HG03442 (cell line): Measurements from ENCODE around the gene CDHR2.

Experiments used
- ATAC-seq: cut with Tn5 transposase; IDR thresholded peaks from one replicate; pipeline ENCODE4 v1.9.1; 2021; ENCODE audit warnings: mild to moderate bottlenecking, moderate library complexity; ENCODE audit not compliant: unreplicated experiment

Gene CDHR2, protein sequence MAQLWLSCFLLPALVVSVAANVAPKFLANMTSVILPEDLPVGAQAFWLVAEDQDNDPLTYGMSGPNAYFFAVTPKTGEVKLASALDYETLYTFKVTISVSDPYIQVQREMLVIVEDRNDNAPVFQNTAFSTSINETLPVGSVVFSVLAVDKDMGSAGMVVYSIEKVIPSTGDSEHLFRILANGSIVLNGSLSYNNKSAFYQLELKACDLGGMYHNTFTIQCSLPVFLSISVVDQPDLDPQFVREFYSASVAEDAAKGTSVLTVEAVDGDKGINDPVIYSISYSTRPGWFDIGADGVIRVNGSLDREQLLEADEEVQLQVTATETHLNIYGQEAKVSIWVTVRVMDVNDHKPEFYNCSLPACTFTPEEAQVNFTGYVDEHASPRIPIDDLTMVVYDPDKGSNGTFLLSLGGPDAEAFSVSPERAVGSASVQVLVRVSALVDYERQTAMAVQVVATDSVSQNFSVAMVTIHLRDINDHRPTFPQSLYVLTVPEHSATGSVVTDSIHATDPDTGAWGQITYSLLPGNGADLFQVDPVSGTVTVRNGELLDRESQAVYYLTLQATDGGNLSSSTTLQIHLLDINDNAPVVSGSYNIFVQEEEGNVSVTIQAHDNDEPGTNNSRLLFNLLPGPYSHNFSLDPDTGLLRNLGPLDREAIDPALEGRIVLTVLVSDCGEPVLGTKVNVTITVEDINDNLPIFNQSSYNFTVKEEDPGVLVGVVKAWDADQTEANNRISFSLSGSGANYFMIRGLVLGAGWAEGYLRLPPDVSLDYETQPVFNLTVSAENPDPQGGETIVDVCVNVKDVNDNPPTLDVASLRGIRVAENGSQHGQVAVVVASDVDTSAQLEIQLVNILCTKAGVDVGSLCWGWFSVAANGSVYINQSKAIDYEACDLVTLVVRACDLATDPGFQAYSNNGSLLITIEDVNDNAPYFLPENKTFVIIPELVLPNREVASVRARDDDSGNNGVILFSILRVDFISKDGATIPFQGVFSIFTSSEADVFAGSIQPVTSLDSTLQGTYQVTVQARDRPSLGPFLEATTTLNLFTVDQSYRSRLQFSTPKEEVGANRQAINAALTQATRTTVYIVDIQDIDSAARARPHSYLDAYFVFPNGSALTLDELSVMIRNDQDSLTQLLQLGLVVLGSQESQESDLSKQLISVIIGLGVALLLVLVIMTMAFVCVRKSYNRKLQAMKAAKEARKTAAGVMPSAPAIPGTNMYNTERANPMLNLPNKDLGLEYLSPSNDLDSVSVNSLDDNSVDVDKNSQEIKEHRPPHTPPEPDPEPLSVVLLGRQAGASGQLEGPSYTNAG (N-terminal part only)

DNA sequence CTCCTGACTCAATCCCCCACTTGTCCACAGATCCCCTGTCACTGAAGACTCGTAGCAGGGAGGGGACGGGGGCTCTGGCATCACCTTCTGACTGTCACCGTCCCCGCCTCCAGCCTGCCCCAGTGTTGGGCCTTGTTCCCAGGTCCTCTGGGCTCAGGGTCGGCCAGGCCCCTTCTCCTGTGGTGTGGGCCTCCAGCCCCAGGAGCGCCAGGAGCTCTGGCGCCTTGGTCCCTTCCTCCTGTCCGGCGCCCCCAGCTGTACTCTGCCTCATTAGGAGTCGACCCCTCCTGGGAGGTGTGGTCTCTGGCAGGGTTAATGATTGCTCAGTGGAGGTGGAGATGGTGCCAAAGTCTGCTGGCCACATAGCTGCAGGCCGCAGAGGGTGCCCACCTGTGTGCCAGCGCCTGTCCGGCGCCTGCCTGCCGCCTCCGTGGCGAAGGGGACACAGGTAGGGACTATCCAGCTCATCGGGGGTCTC, at the start of gene CDHR2:
TSS of gene CDHR2 (plus strand) at position 376 of the 478 bp plus-strand sequence. CDS start 16,011 bp downstream, outside the sequence.
- ATAC-seq = no peak

DNA sequence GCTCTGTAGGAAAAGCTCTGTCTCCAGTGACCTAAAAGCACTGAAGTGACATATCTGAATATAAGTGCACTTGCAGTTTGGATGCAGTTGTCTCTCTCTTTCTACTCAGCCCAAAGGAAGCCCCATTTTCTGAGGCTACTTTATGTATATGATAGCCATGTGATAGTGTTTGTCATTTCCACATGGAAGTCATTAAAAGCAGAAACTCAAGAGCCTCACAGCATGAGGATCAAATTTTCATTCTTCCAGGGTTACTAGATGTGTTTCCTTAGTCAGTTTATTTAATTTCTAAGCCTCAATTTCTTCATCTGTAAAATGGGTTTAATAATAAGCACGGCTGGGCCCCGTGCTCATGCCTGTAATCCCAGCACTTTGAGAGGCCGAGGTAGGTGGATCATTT, 48.6 kb upstream of the CDHR2 start:
- no peak for ATAC-seq

DNA sequence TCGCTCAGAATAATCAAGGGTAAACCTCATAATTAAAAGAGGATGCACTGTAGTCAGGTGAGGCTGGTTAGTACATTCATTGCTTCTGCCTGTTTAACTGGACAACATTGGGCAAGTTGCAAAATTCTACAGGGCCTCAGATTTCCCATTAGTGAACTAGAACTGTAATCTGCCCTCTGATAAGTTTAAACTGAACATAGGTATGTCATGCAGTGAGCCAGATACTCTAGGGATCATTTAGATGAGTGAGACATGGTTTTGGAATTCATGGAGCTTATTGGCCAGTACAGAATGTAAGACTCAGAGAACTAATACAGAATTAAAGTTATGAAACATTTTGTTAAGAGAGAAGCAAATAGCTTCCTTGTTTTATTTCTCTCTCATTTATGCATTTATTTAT, 47.8 kb upstream of the CDHR2 start:
- no peak for ATAC-seq

DNA sequence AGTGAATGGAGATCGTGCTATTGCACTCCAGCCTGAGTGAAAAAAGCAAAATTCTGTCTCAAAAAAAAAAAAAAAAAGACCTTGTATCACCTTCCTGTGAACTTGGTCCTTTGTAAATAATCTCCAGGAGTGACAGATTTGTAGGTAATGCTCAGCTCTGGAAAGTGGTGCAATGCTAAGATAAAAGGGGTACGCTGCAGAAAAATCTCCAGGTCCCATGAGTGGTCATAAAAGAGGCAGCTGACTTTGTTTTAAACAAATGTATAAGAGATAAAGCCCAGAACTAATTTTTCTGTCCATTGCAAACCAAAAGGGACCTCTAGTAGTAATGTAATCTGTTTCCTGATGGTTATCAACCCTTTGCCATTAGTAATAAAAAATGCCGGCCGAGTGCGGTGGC, 45.6 kb upstream of the CDHR2 start:
- ATAC-seq = no peak

DNA sequence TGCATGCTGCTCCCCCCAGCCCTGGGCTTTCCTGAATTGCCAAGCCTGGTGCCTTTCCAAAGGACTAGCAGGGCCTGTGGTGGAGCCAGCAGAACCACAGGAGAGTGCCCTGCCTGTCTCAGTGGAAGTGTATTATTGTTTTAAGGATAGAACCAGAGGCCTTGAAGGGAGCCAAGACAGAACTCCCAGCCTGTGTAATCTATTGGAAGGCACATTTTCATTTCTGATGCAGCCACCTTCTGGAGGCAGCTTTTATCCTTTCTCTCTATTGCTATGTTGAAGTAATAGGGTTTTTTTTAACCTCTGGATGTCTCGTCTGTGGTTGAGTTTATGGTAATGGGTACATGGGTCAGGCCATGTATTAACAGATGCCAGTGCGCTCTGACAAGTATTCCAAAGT, 41.2 kb upstream of the CDHR2 start:
- no peak for ATAC-seq

DNA sequence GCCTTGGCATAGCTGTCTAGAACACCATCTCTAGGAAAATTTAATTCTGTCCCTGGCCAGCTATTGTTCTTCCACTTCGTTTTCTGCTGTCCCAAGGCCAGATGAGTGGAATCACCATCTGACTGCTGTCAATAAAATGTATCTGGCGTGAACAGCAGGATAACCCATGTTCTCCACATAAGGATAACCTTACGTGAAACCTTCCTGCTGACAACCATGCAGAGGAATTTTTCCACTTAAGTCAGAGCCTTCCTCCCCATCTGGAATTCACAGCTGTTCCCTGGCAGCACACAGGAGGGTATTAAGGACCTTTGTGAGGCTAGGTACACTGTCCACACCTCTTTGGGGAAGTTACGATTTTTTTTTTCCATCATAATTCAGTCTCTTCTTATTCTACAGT, 40.5 kb upstream of the CDHR2 start:
- ATAC-seq = no peak

DNA sequence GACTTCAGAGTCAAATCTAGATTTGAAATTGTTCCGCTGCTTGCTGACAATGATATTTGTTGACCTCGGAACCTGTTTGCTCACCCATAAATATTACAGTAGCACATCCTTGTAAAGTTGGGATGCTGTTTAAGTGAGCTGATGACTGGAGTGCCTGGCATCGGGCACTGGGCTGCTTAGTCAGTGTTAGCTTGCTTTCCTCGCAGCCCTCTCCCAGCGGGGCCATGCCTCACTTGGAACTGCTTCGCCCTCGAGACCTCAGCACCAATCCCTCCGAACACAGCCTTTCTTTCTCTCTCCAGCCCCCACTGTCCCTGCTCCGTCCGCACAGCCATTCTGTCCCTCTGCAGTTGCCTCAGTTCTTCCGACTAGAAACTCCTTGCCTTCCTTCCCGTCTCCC, 35.4 kb upstream of the CDHR2 start:
- no peak for ATAC-seq

DNA sequence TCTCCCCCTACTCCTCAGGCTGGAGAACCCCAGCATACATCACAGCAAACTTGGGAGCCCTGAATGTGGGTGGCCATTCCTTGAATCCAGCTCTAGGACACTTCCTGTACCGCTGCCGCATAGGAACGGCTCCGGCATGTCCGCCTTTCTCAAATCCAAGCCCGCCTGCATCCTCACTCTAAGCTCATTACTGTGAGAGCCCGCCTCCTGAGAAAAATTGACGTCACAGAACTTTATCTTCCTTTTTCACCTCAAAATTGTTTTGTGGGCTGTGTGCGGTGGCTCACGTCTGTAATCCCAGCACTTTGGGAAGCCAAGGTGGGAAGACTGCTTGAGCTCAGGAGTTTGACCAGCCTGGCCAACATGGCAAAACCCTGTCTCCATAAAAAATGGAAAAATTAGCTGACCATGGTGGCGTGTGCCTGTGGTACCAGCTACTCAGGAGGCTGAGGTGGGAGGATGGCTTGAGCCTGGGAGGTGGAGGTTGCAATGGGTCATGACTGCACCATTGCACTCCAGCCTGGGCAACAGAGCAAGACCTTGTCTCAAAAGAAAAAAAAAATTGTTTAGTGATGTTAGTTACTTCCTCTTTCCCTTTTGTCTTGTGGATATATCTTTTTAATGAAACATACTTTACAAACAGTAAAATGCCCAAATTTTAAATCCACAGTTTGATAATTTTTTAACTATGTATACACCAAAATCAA, 34.7 kb upstream of the CDHR2 start:
- no peak for ATAC-seq

DNA sequence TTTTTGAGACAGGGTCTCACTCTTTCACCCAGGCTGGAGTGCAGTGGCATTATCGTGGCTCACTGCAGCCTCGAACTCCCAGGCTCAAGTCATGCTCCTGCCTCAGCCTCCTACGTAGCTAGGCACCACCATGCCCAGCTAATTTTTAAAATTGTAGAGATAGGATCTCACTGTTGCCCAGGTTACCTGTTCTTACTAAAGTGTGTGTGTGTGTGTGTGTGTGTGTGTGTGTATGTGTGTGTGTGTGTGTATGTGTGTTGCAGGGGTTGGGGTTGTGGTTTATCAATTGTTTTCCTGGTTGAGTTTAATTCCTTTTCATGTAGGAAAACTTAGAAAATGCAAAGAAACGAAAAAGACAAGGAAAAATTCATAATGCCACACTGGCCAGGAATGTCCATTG, 33.7 kb upstream of the CDHR2 start:
- ATAC-seq = no peak

DNA sequence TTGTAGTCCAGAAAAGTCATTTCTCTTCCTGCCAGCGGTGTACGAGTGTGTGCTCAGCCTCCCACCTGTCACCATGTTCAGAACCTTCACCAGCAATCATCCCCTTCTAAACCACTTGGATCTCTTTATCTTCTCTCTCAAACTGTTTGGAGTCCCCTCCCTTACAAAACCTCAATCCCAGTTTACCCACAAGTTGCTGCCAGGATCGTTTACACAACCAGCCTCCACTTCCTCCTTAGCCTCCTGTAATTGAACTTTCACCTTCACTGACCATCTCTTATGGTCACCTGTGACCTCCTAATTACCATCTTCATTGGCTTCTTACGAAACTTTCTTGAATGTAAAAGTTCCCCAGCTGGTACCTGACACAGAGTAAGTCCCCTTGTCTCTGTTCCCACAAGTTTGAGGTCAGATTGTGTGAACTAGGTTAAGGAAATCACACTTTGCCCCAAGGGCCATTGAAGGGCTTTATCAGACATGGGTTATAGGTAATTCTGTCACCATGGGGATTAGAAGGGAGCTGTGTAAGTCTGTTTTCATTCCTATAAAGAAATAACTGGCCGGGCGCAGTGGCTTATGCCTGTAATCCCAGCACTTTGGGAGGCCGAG, 32.0 kb upstream of the CDHR2 start:
- no peak for ATAC-seq

DNA sequence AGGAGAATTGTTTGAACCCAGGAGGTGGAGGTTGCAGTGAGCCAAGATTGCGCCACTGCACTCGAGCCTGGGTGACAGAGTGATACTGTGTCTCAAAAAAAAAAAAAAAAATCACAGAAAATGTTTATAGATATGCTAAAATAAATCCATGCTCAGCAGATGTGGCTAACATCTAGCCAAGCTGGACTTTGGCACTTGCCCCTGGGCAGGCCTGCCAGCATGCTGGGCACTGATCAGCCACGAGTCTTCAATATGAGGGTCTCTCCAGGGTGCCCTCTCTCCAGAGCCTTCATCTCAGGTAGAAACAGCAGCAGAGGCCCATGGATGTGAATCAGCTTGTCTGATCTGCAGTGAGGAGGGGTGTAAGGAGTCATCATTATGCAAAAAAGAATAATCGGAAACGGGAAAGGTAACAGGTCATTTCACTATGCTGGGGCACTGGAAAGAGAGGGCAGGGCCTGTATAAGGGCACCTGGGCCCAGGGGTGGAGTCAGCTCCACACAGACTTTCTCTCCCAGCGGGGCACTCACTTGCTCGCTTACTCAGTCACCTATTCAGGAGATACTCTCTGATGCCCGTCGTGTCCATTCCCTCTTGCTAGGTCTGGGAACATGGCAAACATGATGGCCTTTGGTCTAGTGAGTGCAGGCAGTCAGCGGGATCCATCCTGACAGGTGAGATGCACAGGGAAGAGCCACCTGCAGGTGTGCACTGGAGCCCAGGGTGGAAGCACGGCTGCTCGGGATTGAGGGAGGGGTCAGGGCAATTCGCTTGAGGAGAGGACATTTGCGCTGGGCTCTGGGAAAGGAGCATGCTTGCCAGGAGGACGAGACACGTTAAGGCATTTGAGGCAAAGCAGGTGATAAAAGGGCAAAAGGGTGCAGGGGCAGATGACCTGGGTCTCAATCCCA, 29.1 kb upstream of the CDHR2 start:
- ATAC-seq = no peak

DNA sequence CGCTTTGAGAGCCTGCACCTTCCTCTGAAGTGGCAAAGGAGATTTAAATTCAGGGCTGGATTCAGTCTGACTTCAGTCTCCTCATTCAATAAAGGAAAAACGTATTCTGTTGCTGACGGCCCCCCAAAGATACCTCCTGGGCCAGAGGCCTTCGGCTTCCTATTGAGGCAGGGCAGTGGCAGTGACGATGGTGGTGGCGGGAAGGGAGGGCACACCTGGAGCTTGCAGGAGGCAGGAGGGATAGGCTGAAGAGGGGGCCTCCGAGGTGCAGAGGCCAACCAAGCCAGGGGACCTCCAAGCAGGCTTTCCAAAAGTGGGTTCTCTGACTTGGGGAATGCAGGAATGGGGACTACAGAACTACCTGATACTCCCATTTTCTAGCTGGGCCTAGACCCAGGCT, 27.9 kb upstream of the CDHR2 start:
- ATAC-seq = no peak

DNA sequence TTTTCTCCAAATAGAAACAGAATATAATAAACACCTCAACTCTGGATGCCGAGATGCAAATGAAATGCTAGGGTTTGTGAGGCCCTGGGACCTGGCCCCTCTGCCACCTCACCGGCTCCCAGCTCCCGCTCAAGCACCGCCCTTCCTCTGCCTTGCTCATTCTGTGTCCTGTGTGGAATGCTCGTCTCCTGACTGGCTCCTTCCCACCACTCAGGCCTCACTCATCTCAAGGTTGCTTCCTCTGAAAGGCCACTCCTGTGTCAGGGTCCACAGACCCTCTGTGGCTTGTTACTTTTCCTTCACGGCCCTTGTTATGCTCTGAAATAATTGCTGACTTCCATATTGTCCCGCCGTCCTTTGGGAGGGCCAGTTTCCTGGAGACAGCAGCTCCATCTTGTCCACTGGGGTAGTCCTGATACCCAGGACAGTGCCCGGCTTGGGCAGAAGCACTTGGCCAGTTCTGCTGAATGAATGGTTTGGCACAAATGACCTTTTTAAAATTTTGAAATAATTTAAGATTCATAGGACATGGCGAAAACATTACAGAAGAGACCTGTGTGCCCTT, 27.4 kb upstream of the CDHR2 start:
- ATAC-seq = no peak

DNA sequence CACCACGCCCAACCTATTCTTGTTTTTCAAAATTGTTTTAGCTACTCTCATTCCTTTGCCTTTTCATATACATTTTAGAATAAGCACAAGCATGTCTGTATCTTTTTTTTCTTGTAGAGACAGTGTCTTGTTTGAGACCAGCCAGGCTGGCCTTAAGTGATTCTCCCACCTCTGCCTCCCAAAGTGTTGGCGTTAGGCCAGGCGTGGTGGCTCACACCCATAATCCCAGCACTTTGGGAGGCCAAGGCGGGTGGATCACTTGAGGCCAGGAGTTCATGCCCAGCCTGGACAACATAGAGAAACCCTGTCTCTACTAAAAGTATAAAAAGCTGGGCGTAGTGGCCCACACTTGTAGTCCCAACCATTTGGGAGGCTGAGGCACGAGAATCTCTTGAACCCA, 25.0 kb upstream of the CDHR2 start:
- no peak for ATAC-seq

DNA sequence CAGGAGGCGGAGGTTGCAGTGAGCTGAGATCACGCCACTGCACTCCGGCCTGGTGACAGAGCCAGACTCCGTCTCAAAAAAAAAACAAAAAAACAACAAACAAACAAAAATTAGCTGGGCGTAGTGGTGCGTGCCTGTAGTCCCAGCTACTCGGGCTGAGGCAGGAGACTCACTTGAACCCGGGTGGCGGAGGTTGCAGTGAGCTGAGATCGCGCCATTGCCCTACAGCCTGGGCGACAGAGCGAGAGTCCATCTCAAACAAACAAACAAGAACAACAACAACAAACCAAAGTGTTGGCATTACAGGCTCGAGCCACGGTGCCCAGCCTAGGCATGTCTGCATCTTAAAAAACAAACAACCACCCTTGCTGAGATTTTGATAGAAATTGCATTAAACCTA, 24.2 kb upstream of the CDHR2 start:
- no peak for ATAC-seq

DNA sequence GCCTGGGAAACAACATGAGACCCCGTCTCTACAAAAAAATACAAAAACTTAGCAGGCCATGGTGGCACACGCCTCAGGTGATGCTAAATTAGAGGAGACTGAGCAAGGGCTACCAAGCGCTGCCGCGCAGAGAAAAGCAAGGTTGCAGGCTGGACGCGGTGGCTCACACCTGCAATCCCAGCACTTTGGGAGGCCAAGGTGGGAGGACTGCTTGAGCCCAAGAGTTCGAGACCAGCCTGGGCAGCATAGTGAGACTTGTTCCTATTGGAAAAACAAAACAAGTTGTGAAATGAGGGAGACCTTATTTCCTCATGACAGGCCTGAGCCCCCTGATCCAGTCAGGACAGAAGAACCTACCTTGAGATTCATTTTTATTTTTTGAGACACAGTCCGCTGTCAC, 23.5 kb upstream of the CDHR2 start:
- ATAC-seq = no peak

DNA sequence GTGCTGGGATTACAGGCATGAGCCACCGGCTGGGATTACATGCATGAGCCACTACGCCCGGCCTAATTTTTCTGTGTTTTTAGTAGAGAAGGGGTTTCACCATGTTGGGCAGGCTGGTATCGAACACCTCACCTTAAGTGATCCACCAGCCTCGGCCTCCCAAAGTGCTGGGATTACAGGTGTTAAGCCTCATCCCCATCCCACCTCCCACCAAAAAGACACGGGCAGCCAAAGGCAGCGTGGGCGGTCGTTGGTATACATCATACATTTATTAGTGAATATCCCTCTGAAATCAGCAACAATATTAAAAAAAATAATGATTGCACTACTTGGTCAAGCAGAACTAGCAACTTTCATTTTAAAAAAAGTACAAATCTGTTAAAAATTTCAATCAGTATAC, 22.7 kb upstream of the CDHR2 start:
- ATAC-seq = no peak
